Glutamatergic neuron (in vitro differentiated cells): ENCODE data around the gene NHEJ1. TPM values are rescaled to one million over a fixed set of nuclear protein-coding genes. Genes with fewer than 3 reads are reported as not detected.

Experiments used
- DNase-seq: peaks from one replicate; pipeline ENCODE4 v3.0.0; 2022
- H3K27ac Mint-ChIP-seq: one replicate; pipeline ENCODE4 v1.8.0; 2020; ENCODE audit warnings: mild to moderate bottlenecking, mixed read lengths, inconsistent platforms; ENCODE audit not compliant: unreplicated experiment
- H3K27me3 Mint-ChIP-seq: one replicate; pipeline ENCODE4 v1.8.0; 2020; ENCODE audit warnings: mild to moderate bottlenecking, moderate library complexity, mixed read lengths, inconsistent platforms; ENCODE audit not compliant: unreplicated experiment
- H3K36me3 Mint-ChIP-seq: one replicate; pipeline ENCODE4 v1.8.0; 2020; ENCODE audit warnings: mild to moderate bottlenecking, mixed read lengths, inconsistent platforms; ENCODE audit not compliant: unreplicated experiment
- H3K4me1 Mint-ChIP-seq: one replicate; pipeline ENCODE4 v1.8.0; 2020; ENCODE audit warnings: mild to moderate bottlenecking, low read depth, mixed read lengths, inconsistent platforms; ENCODE audit not compliant: unreplicated experiment
- H3K4me3 Mint-ChIP-seq: one replicate; pipeline ENCODE4 v1.8.0; 2020; ENCODE audit warnings: mild to moderate bottlenecking, mixed read lengths, inconsistent platforms; ENCODE audit not compliant: unreplicated experiment
- H3K9me3 Mint-ChIP-seq: one replicate; pipeline ENCODE4 v1.8.0; 2020; ENCODE audit warnings: mild to moderate bottlenecking, moderate library complexity, mixed read lengths, inconsistent platforms; ENCODE audit not compliant: unreplicated experiment
- CTCF ChIP-seq: fragments of 200-600 bp; sonication (generic); IDR thresholded peaks from one replicate; pipeline ENCODE4 v1.5.0; 2021; ENCODE audit not compliant: partially characterized antibody, unreplicated experiment
- microRNA-seq: library from miRNA; unstranded; fragments of <30 nt; microRNA quantifications from one replicate; pipeline ENCODE4, GENCODE V29; 2020; ENCODE audit not compliant: unreplicated experiment
- total RNA-seq: library from RNA; stranded (reverse); fragmentation: NEBNext Ultra II Directional; extraction: Animal tissue kit (Norgen Biotek cat#: 25700); gene quantifications from one replicate; pipeline ENCODE4 v1.2.1, GENCODE V29; 2021; ENCODE audit not compliant: unreplicated experiment

The NHEJ1 gene
- total RNA-seq, 1 donor from 2014 or later, result 24.8 TPM

- DNase-seq, result no peak
- H3K27ac Mint-ChIP-seq, result no peak overlapping the region
- peaks cover 7% of the 10 kb centered on the region for H3K27me3 Mint-ChIP-seq
- H3K4me3 Mint-ChIP-seq, result no peak overlapping the region
- H3K36me3 Mint-ChIP-seq, result no peaks in the 10 kb centered on the region
- H3K9me3 Mint-ChIP-seq, result peaks cover 2% of the 10 kb centered on the region
- no peak for TF ChIP-seq CTCF
- H3K4me1 Mint-ChIP-seq, result no peaks in the 10 kb centered on the region
Measured at GRCh38 chr2:219028141-219028540, 132.5 kb downstream of the NHEJ1 start.

GRCh38 chr2:219027511-219028055 is 133.0 kb downstream of the NHEJ1 start:
- no peak for DNase-seq
- Mint-ChIP-seq H3K27ac (no peak overlapping the region), H3K27me3 (peaks cover 7% of the 10 kb centered on the region)

GRCh38 chr2:219026946-219027345 is 133.7 kb downstream of the NHEJ1 start:
- no peak overlapping the region for H3K27ac Mint-ChIP-seq
- peaks cover 2% of the 10 kb centered on the region for H3K9me3 Mint-ChIP-seq
- no peak for TF ChIP-seq CTCF
- H3K27me3 Mint-ChIP-seq, result peaks cover 6% of the 10 kb centered on the region
- DNase-seq, result no peak
- no peaks in the 10 kb centered on the region for H3K4me1 Mint-ChIP-seq
- H3K4me3 Mint-ChIP-seq, result no peak overlapping the region
- H3K36me3 Mint-ChIP-seq, result no peaks in the 10 kb centered on the region

More at GRCh38 chr2:219027511-219028055, 133.0 kb downstream of the NHEJ1 start:
- H3K36me3 Mint-ChIP-seq, result no peaks in the 10 kb centered on the region
- no peak for TF ChIP-seq CTCF
- no peaks in the 10 kb centered on the region for H3K4me1 Mint-ChIP-seq
- H3K9me3 Mint-ChIP-seq, result peaks cover 2% of the 10 kb centered on the region
- no peak overlapping the region for H3K4me3 Mint-ChIP-seq

- no peak for DNase-seq
- H3K27me3 Mint-ChIP-seq, result peaks cover 4% of the 10 kb centered on the region
- H3K4me3 Mint-ChIP-seq, result no peak overlapping the region
- H3K27ac Mint-ChIP-seq, result no peak overlapping the region
- no peaks in the 10 kb centered on the region for H3K4me1 Mint-ChIP-seq
- peaks cover 2% of the 10 kb centered on the region for H3K9me3 Mint-ChIP-seq
- TF ChIP-seq CTCF, result no peak
- no peaks in the 10 kb centered on the region for H3K36me3 Mint-ChIP-seq
Measured at GRCh38 chr2:219025637-219026585, 134.7 kb downstream of the NHEJ1 start.

Small RNA genes lying within 50 kb of the gene (microRNA-seq; reads per million reads assigned to microRNA genes)
- 9.8 reads per million, percentile 47 among the genes with 10 or more reads in this experiment for gene MIR3131

Other genes starting within 250 kb of the NHEJ1 start
- gene CDK5R2, start 201.1 kb downstream of the NHEJ1 start, total RNA-seq, result 46.1 TPM
- gene FEV, start 175.6 kb downstream of the NHEJ1 start, total RNA-seq, result not detected
- 0.49 TPM for gene CRYBA2, start 167.4 kb downstream of the NHEJ1 start, total RNA-seq
- 1.1 TPM for gene CFAP65, start 119.3 kb downstream of the NHEJ1 start, total RNA-seq
- gene IHH, start 99.9 kb downstream of the NHEJ1 start, total RNA-seq, result not detected
- 1.1 TPM for gene SLC23A3, start 9.2 kb upstream of the NHEJ1 start, total RNA-seq
- gene CNPPD1, start 16.1 kb upstream of the NHEJ1 start, total RNA-seq, result 61.5 TPM
- gene RETREG2, start 17.5 kb upstream of the NHEJ1 start, total RNA-seq, result 167 TPM
- 49.5 TPM for gene ZFAND2B, start 46.0 kb upstream of the NHEJ1 start, total RNA-seq
- gene ABCB6, start 58.1 kb upstream of the NHEJ1 start, total RNA-seq, result 49.4 TPM
- gene ATG9A, start 68.8 kb upstream of the NHEJ1 start, total RNA-seq, result 80.4 TPM
- gene ANKZF1, start 69.0 kb upstream of the NHEJ1 start, total RNA-seq, result 95.8 TPM
- 6.2 TPM for gene GLB1L, start 84.6 kb upstream of the NHEJ1 start, total RNA-seq
- 32.2 TPM for gene STK16, start 84.7 kb upstream of the NHEJ1 start, total RNA-seq
- gene TUBA4B, start 92.4 kb upstream of the NHEJ1 start, total RNA-seq, result not detected
- gene TUBA4A, start 93.1 kb upstream of the NHEJ1 start, total RNA-seq, result 27.5 TPM
- 124 TPM for gene DNAJB2, start 118.6 kb upstream of the NHEJ1 start, total RNA-seq
- gene PTPRN, start 148.6 kb upstream of the NHEJ1 start, total RNA-seq, result 104 TPM
- not detected for gene RESP18, start 171.9 kb upstream of the NHEJ1 start, total RNA-seq
- gene DNPEP, start 227.1 kb upstream of the NHEJ1 start, total RNA-seq, result 19.8 TPM